Measurements from ENCODE around the gene USP22. TPM values are rescaled to one million over a fixed set of nuclear protein-coding genes. Genes with fewer than 3 reads are reported as not detected.

The USP22 gene
- total and polyA plus RNA-seq, 2 of the 8 experiments (the other 6 are each of a cell fraction or from before 2014, with no cell fraction given): 221 to 316 TPM

- Histone ChIP-seq H2AFZ (ENCODE audit: low read length) (no peak overlapping the region), H3K4me3 (ENCODE audit: extremely low read depth in 1 of 4, insufficient read depth in 2 of 4, low read depth in 3 of 4, low read length in 4 of 4) (no peak overlapping the region), H3K9me3 (ENCODE audit: insufficient read depth in 2 of 2, low read depth in 1 of 2, low read length in 1 of 2) (no peaks in the 10 kb centered on the region), H2BK12ac (ENCODE audit: low read depth, low read length) (0 out of 2 replicates have a peak overlapping the region, but pooled peaks have one; percentile 55), H2BK20ac (ENCODE audit: low read length) (no peak overlapping the region), H3K23me2 (ENCODE audit: low read depth, low read length) (no peaks in the 10 kb centered on the region), H3K79me1 (ENCODE audit: low read depth, low read length) (no peaks in the 10 kb centered on the region), H3K9ac (replicated peaks in 1 of 4; ENCODE audit: extremely low read depth in 1 of 4, low read depth in 3 of 4, low read length in 3 of 4) (no peak overlapping the region), H4K5ac (ENCODE audit: insufficient read length, low read depth, low read length) (no peak overlapping the region), H4K8ac (ENCODE audit: extremely low read depth, insufficient read depth, low read length) (no peak overlapping the region), H3K4me1 (replicated peaks in 1 of 4; ENCODE audit: control insufficient read depth in 3 of 4, insufficient read depth in 4 of 4, low read length in 3 of 4) (peaks cover 0 to 4% (median 3%) of the 10 kb centered on the region in 4 experiments; a peak in 4 of 7 replicates), H2BK5ac (ENCODE audit: low read depth, low read length) (peak overlapping the region; percentile 24; the same call in 1 of the 2 replicates), H2BK15ac (ENCODE audit: low read length) (no peak overlapping the region), H3K14ac (ENCODE audit: insufficient read length) (no peak overlapping the region), H3K27me3 (replicated peaks in 1 of 4; ENCODE audit: control insufficient read depth in 3 of 4, extremely low read depth in 1 of 4, insufficient read depth in 3 of 4, low read length in 3 of 4) (no peaks in the 10 kb centered on the region), H3K4me2 (ENCODE audit: insufficient read depth in 1 of 2, low read depth in 2 of 2, low read length in 2 of 2) (no peak overlapping the region), H3K36me3 (ENCODE audit: control insufficient read depth in 2 of 4, insufficient read depth in 4 of 4, low read length in 3 of 4) (no peaks in the 10 kb centered on the region; a peak in 1 of 8 replicates), H3K4ac (replicated peaks; ENCODE audit: insufficient read length, low read depth, low read length) (no peak overlapping the region), H3K23ac (ENCODE audit: insufficient read length) (no peak overlapping the region), H4K20me1 (replicated peaks in 1 of 2; ENCODE audit: control insufficient read depth in 1 of 2, insufficient read depth in 2 of 2, low read length in 2 of 2) (no peaks in the 10 kb centered on the region), H2AK5ac (ENCODE audit: low read depth, low read length) (no peak overlapping the region), H4K91ac (replicated peaks; ENCODE audit: insufficient read length, low read length) (no peak overlapping the region), H3K56ac (replicated peaks; ENCODE audit: insufficient read length, low read depth, low read length) (no peak overlapping the region), H3K27ac (ENCODE audit: low read depth, low read length) (no peak overlapping the region), H2BK120ac (replicated peaks; ENCODE audit: low read depth, low read length) (no peak overlapping the region), H3K79me2 (ENCODE audit: control insufficient read depth in 1 of 2, insufficient read depth in 2 of 2, low read length in 2 of 2) (no peaks in the 10 kb centered on the region), H3K18ac (ENCODE audit: extremely low read depth, low read length) (no peak overlapping the region)
- DNase-seq (ENCODE audit: low read depth in 1 of 2, low spot score in 2 of 2): no peak
- WGBS, 2 experiments (ENCODE audit: extremely low coverage in 1 of 2, insufficient coverage in 1 of 2, insufficient read length in 1 of 2, insufficient replicate concordance in 2 of 2, low coverage in 1 of 2, low lambda C conversion rate in 2 of 2, missing lambda C conversion rate in 1 of 2): 95% methylated on average over 8 of the region's 8 CpGs; no CpG with 5 or more reads in 1 of the 2 experiments
- CTCF ChIA-PET (ENCODE audit: partially characterized antibody): no interaction called here
- FAIRE-seq: no peak
- POLR2A ChIA-PET (ENCODE audit: partially characterized antibody): no interaction called here
- no peak for TF ChIP-seq CTCF (IDR thresholded peaks at IDR 0.05; ENCODE audit: control extremely low read depth in 1 of 3, insufficient read depth in 1 of 3, low read depth in 1 of 3, low read length in 3 of 3)
- no peak for TF ChIP-seq SIRT6 (IDR thresholded peaks at IDR 0.05; ENCODE audit: low read length)
- TF ChIP-seq TEAD4 (IDR thresholded peaks at IDR 0.05; ENCODE audit: low read depth, low read length): no peak
- TF ChIP-seq EZH2 (IDR thresholded peaks at IDR 0.05; ENCODE audit: low read depth, low read length, severe bottlenecking): no peak
- no peak for TF ChIP-seq RBBP5 (IDR thresholded peaks at IDR 0.05; ENCODE audit: borderline replicate concordance, low read depth, low read length)
- no peak for TF ChIP-seq CHD1 (IDR thresholded peaks at IDR 0.05; ENCODE audit: low read depth, low read length)
- TF ChIP-seq PHF8 (conservative IDR thresholded peaks at IDR 0.05; ENCODE audit: low read depth, low read length): no peak
- TF ChIP-seq SUZ12 (IDR thresholded peaks at IDR 0.05; ENCODE audit: low read length): no peak
- no peak for TF ChIP-seq GABPA (IDR thresholded peaks at IDR 0.05; ENCODE audit: borderline replicate concordance, insufficient read depth, low read length)
- TF ChIP-seq POLR2AphosphoS5 (IDR thresholded peaks at IDR 0.05; ENCODE audit: low read depth, low read length): no peak
- TF ChIP-seq SIX5 (IDR thresholded peaks at IDR 0.05; ENCODE audit: low read depth, low read length): no peak
These were observed 73.7 kb downstream of the USP22 start for GRCh38 chr17:20968913-20969616.

Measured in H1 (cell line).